Neuronal stem cell (in vitro differentiated cells): ENCODE measurements around the gene LCN6.

Experiments used
- DNase-seq: peaks from one replicate; pipeline ENCODE4 v3.0.0-alpha.2; 2013; ENCODE audit warnings: low spot score
- H2AFZ ChIP-seq: one replicate; pipeline ENCODE4 v1.6.1; 2013; ENCODE audit warnings: mild to moderate bottlenecking, low read length, inconsistent platforms
- H2AK5ac ChIP-seq: 2 replicates; pipeline ENCODE4 v1.6.1; 2013; ENCODE audit warnings: low read depth, mild to moderate bottlenecking, inconsistent platforms, low read length, moderate library complexity, mixed read lengths
- H2BK120ac ChIP-seq: 2 replicates; pipeline ENCODE4 v1.6.1; 2013; ENCODE audit warnings: low read depth, mild to moderate bottlenecking, inconsistent platforms, low read length, moderate library complexity, mixed read lengths
- H2BK12ac ChIP-seq: one replicate; pipeline ENCODE4 v1.6.1; 2013; ENCODE audit warnings: low read length, inconsistent platforms
- H2BK15ac ChIP-seq: 2 replicates; pipeline ENCODE4 v1.6.1; 2013; ENCODE audit warnings: mild to moderate bottlenecking, low read length, inconsistent platforms, mixed read lengths
- H2BK5ac ChIP-seq: one replicate; pipeline ENCODE4 v1.6.1; 2013; ENCODE audit warnings: inconsistent platforms, mild to moderate bottlenecking, low read length, moderate library complexity
- H3K14ac ChIP-seq: one replicate; pipeline ENCODE4 v1.6.1; 2013; ENCODE audit warnings: low read length, inconsistent platforms
- H3K18ac ChIP-seq: 2 replicates; pipeline ENCODE4 v1.6.1; 2013; ENCODE audit warnings: low read length, inconsistent platforms
- H3K23ac ChIP-seq: 2 replicates; pipeline ENCODE4 v1.6.1; 2013; ENCODE audit warnings: low read depth, mild to moderate bottlenecking, mixed read lengths, low read length, inconsistent platforms; ENCODE audit not compliant: poor library complexity
- H3K27ac ChIP-seq: replicated peaks from 3 replicates; pipeline ENCODE4 v1.5.1; 2013; ENCODE audit warnings: low read length, inconsistent platforms
- H3K27me3 ChIP-seq, 3 experiments: 2 replicates each; pipeline ENCODE4 v1.6.1; 2013; ENCODE audit warnings: low read length in 3 of 3, mild to moderate bottlenecking in 2 of 3, inconsistent platforms in 1 of 3, low read depth in 1 of 3, mixed read lengths in 1 of 3, moderate library complexity in 1 of 3; ENCODE audit not compliant: control insufficient read depth in 3 of 3, insufficient read depth in 3 of 3
- H3K36me3 ChIP-seq, 2 donors: replicated peaks in 1 of 2; 2 replicates each; pipeline ENCODE4 v1.6.1; 2013; ENCODE audit warnings: low read length in 2 of 2; ENCODE audit not compliant: control insufficient read depth in 2 of 2, insufficient read depth in 2 of 2
- H3K4ac ChIP-seq: 2 replicates; pipeline ENCODE4 v1.6.1; 2013; ENCODE audit warnings: inconsistent platforms, mild to moderate bottlenecking, low read length, moderate library complexity
- H3K4me1 ChIP-seq, 2 donors: 1 replicate in 1 of 2; 2 replicates in 1 of 2; pipeline ENCODE4 v1.6.1; 2013; ENCODE audit warnings: low read length in 2 of 2, low read depth in 1 of 2; ENCODE audit not compliant: control insufficient read depth in 2 of 2, insufficient read depth in 1 of 2
- H3K4me2 ChIP-seq: one replicate; pipeline ENCODE4 v1.6.1; 2013; ENCODE audit warnings: mild to moderate bottlenecking, low read length, inconsistent platforms; ENCODE audit not compliant: insufficient read depth, poor library complexity, severe bottlenecking
- H3K4me3 ChIP-seq, 2 donors: 2 replicates each; pipeline ENCODE4 v1.5.1; 2013; ENCODE audit warnings: low read length in 2 of 2, mild to moderate bottlenecking in 2 of 2, inconsistent platforms in 1 of 2, moderate library complexity in 1 of 2
- H3K79me1 ChIP-seq: one replicate; pipeline ENCODE4 v1.6.1; 2013; ENCODE audit warnings: low read depth, mild to moderate bottlenecking, inconsistent platforms, low read length, moderate library complexity
- H3K9ac ChIP-seq: one replicate; pipeline ENCODE4 v1.6.1; 2013; ENCODE audit warnings: mild to moderate bottlenecking, low read depth, low read length, inconsistent platforms; ENCODE audit not compliant: poor library complexity
- H3K9me3 ChIP-seq, 2 donors: replicated peaks in 1 of 2; 2 replicates each; pipeline versions ENCODE3 to v1.6.1; 2013; ENCODE audit warnings: low read length in 2 of 2, mild to moderate bottlenecking in 2 of 2, inconsistent platforms in 1 of 2, low read depth in 1 of 2, mixed read lengths in 1 of 2, moderate library complexity in 1 of 2; ENCODE audit not compliant: control insufficient read depth in 2 of 2, insufficient read depth in 1 of 2
- H4K8ac ChIP-seq: one replicate; pipeline ENCODE4 v1.6.1; 2013; ENCODE audit warnings: low read depth, mild to moderate bottlenecking, inconsistent platforms, low read length, moderate library complexity
- H4K91ac ChIP-seq: one replicate; pipeline ENCODE4 v1.6.1; 2013; ENCODE audit warnings: low read length, low read depth, mild to moderate bottlenecking, inconsistent platforms; ENCODE audit not compliant: poor library complexity
- WGBS, 2 donors: extraction: QIAGEN DNeasy Blood & Tissue Kit; methylation state at CpG; one replicate each; pipeline ENCODE4 v1.1.7; 2013; ENCODE audit warnings: missing lambda C conversion rate in 2 of 2, mixed read lengths in 1 of 2; ENCODE audit not compliant: insufficient read length in 2 of 2, insufficient replicate concordance in 1 of 2; ENCODE audit errors: extremely low coverage in 2 of 2; 5-methylcytosine and 5-hydroxymethylcytosine counted together

LCN6 gene

DNA sequence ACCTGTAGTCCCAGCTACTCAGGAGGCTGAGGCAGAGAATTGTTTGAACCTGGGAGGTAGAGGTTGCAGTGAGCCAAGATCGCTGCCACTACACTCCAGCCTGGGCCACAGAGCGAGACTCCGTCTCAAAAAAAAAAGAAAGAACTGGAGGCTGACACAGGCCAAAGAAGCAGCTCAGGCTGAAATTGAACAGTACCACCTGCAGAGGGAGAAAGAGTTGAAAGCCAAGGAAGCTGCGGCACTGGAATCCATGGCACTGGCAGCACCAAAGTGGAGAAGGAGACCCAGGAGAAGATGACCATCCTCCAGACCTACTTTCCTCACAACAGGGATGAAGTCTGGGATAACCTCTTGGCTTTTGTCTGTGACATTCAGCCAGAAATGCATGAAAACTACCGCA, 31.5 kb upstream of the LCN6 start:
- Histone ChIP-seq H4K8ac (no peak overlapping the region), H2AK5ac (no peak overlapping the region), H3K23ac (no peak overlapping the region), H3K4me2 (no peak overlapping the region), H3K9ac (no peak overlapping the region), H3K9me3 (no peaks in the 10 kb centered on the region), H3K79me1 (no peaks in the 10 kb centered on the region), H2BK12ac (no peak overlapping the region), H3K14ac (no peak overlapping the region), H3K4ac (no peak overlapping the region), H2BK120ac (no peak overlapping the region), H2AFZ (no peak overlapping the region), H3K27ac (no peak overlapping the region), H2BK15ac (no peak overlapping the region), H4K91ac (no peak overlapping the region), H3K4me3 (no peak overlapping the region), H3K27me3 (peaks cover 0 to 57% (median 0%) of the 10 kb centered on the region in 3 experiments), H3K4me1 (peaks cover 0 to under 1% of the 10 kb centered on the region in 2 donors), H2BK5ac (no peak overlapping the region), H3K36me3 (no peaks in the 10 kb centered on the region), H3K18ac (no peak overlapping the region)
- no peak for DNase-seq
- no CpG with 5 or more reads among the region's 5 CpGs for WGBS, 2 donors

DNA sequence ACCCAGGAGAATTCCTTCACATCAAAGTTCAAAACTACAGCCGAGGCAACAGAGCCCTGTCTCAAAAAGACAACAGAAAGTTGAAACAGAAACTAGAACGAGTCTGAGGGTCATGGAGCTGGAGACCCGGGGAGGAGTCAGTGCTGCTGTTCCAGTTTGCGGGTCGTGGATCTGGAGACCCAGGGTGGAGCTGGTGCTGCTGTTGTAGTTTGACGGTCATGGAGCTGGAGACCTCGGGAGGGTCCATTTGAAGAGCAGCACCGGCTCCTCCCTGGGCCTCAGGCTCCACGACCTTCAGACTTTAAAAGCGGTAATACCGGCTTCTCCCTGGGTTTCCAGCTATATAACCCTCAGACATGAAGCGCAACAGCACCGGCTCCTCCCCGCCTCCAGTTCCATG, 29.0 kb upstream of the LCN6 start:
- Histone ChIP-seq H3K4me1 (no peaks in the 10 kb centered on the region), H3K4me3 (no peak overlapping the region), H3K23ac (no peak overlapping the region), H3K27me3 (peaks cover 0 to 47% (median 0%) of the 10 kb centered on the region in 3 experiments), H3K9ac (no peak overlapping the region), H3K36me3 (no peaks in the 10 kb centered on the region), H2BK5ac (no peak overlapping the region), H2BK15ac (no peak overlapping the region), H3K4me2 (no peak overlapping the region), H3K4ac (no peak overlapping the region), H2AFZ (peak overlapping the region; percentile 46), H3K79me1 (no peaks in the 10 kb centered on the region), H4K8ac (no peak overlapping the region), H2AK5ac (no peak overlapping the region), H3K27ac (no peak overlapping the region), H3K18ac (no peak overlapping the region), H2BK12ac (no peak overlapping the region), H2BK120ac (no peak overlapping the region), H4K91ac (no peak overlapping the region), H3K14ac (no peak overlapping the region), H3K9me3 (peaks cover 6 to 12% of the 10 kb centered on the region in 2 donors)
- DNase-seq, result no peak
- no CpG with 5 or more reads among the region's 14 CpGs for WGBS, 2 donors

DNA sequence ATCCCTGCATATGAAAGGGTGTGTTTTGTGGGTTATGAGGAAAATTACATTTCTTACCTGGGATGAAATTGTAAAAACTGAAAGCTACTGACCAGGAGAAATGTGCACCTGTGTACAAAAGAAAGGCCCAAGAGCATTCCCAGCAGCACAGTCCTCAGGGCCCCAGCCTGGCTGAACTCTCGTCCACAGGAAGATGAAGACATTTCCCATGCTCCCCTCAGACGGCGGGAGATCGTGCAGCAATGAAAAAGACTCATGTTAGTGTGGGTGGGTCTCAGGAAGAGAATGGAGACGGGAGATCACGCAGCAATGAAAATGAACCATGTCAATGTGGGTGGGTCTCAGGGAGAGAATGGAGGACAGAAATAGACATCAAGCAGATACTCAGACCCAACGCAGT, 28.6 kb upstream of the LCN6 start:
- Histone ChIP-seq H3K4me2 (no peak overlapping the region), H3K9me3 (peaks cover 6 to 12% of the 10 kb centered on the region in 2 donors), H2BK15ac (no peak overlapping the region), H3K14ac (no peak overlapping the region), H2BK5ac (no peak overlapping the region), H3K4me1 (no peaks in the 10 kb centered on the region), H3K36me3 (no peaks in the 10 kb centered on the region), H3K27ac (no peak overlapping the region), H3K23ac (no peak overlapping the region), H3K9ac (no peak overlapping the region), H2AFZ (peak overlapping the region; percentile 46), H4K8ac (no peak overlapping the region), H2BK120ac (no peak overlapping the region), H3K4ac (no peak overlapping the region), H3K4me3 (no peak overlapping the region), H3K18ac (no peak overlapping the region), H4K91ac (no peak overlapping the region), H3K27me3 (peaks cover 0 to 42% (median 0%) of the 10 kb centered on the region in 3 experiments), H2BK12ac (no peak overlapping the region), H3K79me1 (no peaks in the 10 kb centered on the region), H2AK5ac (no peak overlapping the region)
- WGBS, 2 donors, result no CpG with 5 or more reads among the region's 7 CpGs
- DNase-seq, result no peak

DNA sequence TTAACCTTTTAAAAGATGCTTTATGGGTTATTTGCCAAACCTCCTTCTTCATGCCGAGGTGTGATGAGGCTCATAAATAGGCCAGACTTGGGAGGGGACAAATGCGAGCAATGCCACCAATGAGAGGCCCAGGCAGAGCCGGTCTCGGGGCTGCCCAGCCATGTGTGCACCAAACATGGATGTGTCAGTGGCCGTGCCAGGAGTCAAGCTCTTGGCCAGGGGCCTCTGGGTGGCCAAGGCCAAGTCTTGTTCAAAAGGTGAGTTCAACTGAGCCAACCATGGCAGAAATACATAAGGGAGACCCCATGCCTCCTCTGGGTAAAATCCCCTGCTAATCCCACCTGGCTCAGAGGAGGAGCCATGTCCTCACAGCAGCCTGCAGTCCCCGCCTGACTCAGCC, 26.9 kb upstream of the LCN6 start:
- Histone ChIP-seq H2BK5ac (no peak overlapping the region), H3K27ac (no peak overlapping the region), H2BK120ac (no peak overlapping the region), H3K4me1 (no peaks in the 10 kb centered on the region), H2BK15ac (no peak overlapping the region), H3K9me3 (peaks cover 6 to 12% of the 10 kb centered on the region in 2 donors), H3K4me3 (no peak overlapping the region), H4K8ac (no peak overlapping the region), H3K36me3 (no peaks in the 10 kb centered on the region), H4K91ac (no peak overlapping the region), H3K23ac (no peak overlapping the region), H3K79me1 (no peaks in the 10 kb centered on the region), H3K27me3 (peaks cover 0 to 30% (median 0%) of the 10 kb centered on the region in 3 experiments), H2AK5ac (no peak overlapping the region), H3K4ac (no peak overlapping the region), H2AFZ (no peak overlapping the region), H3K14ac (no peak overlapping the region), H3K18ac (no peak overlapping the region), H2BK12ac (no peak overlapping the region), H3K4me2 (no peak overlapping the region), H3K9ac (no peak overlapping the region)
- no peak for DNase-seq
- WGBS, 2 donors, result no CpG with 5 or more reads among the region's 6 CpGs
